HG02840 (cell line): ENCODE data around the gene CENPVL1.
"Not testable (repeated sequence)": the region's sequence is repeated elsewhere in the genome, so short reads cannot be mapped to it uniquely, and the experiment has no call there.

Source experiments
- ATAC-seq: cut with Tn5 transposase; IDR thresholded peaks from one replicate; pipeline ENCODE4 v1.9.1; 2021; ENCODE audit warnings: mild to moderate bottlenecking, moderate library complexity, moderate number of reproducible peaks; ENCODE audit not compliant: unreplicated experiment, low FRiP score

Gene CENPVL1

DNA sequence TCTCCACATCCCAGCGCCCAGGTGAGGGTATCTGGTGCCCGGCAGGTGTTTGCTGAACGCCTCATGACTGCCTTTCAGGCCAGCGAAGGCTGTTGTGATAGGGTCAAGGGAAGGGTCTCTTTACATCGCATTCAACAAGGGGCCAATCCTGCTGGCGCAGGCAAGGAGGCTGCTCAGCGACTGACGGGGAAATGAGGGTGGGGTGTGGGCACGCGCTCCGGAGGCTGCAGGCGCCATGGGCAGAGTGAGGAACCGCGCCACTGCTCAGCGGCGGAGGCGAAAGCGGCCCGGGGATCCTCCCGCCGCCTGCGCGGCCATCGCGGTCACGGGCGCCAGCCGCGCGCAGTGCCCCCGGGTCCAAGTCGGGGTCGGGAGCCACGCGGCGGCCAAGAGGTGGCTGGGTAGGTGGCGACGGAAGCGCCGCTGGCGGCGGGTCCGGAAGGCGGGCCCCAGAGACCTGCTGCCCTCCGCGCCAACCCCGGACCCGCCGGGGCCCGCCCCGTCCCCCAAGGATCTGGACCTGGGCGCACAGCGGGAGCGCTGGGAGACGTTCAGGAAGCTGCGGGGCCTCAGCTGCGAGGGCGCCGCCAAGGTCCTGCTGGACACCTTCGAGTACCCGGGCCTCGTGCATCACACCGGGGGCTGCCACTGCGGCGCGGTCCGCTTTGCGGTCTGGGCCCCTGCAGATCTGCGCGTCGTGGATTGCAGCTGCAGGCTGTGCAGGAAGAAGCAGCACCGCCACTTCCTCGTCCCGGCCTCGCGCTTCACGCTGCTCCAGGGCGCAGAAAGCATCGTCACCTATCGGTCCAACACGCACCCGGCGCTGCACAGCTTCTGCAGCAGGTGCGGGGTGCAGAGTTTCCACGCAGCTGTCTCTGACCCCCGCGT is at the start of gene CENPVL1:
CENPVL1 (plus strand) TSS at position 236 of the 888 bp plus-strand sequence; CDS start at position 236, 0 bp downstream.
- ATAC-seq: not testable (repeated sequence)

DNA sequence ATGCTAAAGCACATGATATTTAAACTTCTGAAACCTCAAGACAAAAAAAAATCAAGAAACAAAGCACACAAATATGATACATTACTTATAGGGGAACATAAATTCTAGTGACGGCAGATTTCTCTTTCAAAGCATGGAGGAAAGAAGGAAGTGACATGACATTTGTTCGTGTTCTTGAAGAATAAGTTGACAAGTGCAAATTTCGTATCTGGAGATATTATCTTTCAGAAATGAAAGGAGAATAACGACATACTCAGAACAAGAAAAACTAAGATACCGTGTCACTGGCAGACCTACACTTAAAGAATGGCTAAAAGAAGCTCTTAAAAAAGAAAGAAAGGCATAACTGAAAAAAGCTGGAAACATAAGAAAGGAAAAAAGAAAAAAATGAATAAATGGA is 44.3 kb upstream of the CENPVL1 start:
- no peak for ATAC-seq

GRCh38 chrX:51679689-51680433 is 30.5 kb upstream of the CENPVL1 start:
- not testable (repeated sequence) for ATAC-seq

GRCh38 chrX:51681808-51682719 is 28.2 kb upstream of the CENPVL1 start:
- not testable (repeated sequence) for ATAC-seq

- ATAC-seq: not testable (repeated sequence)
These were observed 27.6 kb upstream of the CENPVL1 start, which contains the start of gene CENPVL2 for GRCh38 chrX:51682720-51683062. CENPVL2 (minus strand) TSS chrX:51682831; CDS start chrX:51682831, 0 bp downstream.

DNA sequence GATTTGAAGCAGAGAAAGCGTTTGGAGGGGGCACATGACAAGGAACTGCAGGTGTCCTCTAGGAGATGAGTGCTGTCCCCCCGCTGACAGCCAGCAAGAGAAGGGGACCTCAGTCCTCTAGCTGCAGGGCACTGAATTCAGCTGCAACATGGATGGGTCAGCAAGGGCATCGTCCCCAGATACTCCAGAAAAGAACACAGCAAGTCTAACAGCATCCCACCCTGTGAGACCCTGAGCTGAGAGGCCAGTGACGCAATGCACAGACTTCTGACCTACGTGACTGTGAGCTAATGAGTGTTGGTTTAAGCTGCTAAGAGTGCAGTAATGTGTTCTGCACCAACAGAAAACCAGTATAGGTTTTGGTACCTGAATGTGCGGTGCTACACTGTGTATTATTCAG is 16.1 kb upstream of the CENPVL1 start:
- ATAC-seq: no peak

DNA sequence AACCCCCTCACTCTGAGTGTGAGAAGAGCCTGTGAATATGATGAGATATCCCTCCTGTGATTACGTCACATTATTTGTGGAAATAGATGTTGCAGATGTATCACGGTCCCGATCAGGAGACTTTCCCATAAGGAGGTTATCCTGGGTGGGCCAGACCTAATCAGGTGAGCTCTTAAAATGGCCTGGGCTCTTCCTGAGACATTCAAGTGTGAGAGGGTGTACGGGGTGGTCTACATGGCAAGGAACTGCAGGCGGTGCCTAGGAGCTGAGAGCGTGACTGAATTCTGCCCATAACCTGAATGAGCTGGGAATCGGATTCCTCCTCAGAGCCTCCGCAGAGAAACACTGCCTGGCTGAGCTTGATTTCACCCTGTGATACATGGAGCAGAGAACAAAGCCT is 12.9 kb upstream of the CENPVL1 start:
- ATAC-seq: no peak

GRCh38 chrX:51712943-51713647 is 2.8 kb downstream of the CENPVL1 start:
- not testable (repeated sequence) for ATAC-seq

- ATAC-seq: no peak
These were observed 17.9 kb downstream of the CENPVL1 start for GRCh38 chrX:51728202-51728601.

DNA sequence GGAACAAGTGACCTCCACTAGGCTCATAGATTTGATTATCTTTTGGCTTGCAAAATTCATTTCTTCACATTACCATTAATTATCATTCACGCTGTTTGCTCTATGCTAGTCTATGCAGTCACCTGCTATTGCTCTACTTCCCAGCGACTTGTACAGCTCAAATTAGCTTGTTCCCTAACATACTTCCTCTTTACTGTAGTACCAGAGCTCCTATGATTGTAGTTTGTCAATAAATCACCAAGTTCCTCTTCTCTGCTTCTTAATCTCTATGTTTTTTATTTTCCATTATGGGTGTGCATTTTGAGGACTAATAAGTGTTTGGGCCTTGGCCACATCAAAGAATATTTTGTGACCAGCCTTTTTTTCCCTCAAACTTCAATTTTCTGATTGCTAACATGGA is 26.8 kb downstream of the CENPVL1 start:
- ATAC-seq: no peak

DNA sequence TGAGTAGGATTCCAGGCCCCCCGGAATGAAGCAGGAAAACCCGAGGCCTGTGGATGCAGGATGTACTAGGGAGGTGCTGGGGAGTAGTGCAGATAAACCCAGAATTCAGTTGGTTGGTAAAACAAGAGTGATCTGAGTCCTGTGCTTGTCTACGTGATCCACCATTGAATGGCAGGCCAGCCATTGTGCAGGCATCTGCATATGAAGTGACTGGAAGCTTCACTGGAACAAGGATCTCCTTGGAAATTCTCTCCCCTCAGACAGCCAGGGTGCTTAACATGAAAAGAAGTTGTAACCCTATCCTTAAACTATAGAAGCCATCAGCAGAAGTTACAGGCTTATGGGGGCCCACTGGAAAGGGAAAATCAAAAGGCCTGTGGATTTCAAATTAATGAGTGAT is 32.3 kb downstream of the CENPVL1 start:
- no peak for ATAC-seq

DNA sequence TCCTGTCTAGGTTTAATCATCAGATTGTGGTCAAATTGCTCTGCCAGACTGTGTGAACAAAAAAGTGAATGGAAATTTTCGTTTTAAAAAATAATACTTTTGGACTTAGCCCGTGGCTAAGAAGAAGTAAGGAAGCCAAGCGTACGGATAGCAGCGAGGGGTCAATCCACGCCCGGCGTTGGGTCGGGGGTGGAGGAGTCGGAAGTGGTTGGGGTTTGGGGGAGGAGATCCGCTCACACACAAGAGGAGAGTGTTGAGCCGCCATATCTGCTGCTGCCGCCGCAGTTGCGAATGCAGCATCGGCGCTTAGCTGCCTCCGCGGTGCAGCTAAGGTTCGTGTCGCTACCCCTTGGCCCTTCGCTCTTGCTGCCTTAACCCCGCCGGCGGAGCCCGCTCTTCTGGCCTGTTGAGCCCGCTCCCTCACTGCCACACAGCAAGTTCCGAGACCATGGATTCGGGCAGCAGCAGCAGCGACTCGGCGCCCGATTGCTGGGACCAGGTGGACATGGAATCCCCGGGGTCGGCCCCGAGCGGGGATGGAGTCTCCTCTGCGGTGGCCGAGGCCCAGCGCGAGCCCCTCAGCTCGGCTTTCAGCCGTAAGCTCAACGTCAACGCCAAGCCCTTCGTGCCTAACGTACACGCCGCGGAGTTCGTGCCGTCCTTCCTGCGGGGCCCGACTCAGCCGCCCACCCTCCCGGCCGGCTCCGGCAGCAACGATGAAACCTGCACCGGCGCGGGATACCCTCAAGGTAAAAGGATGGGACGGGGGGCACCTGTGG is 33.1 kb downstream of the CENPVL1 start, which contains the start of gene GSPT2:
GSPT2 (plus strand) TSS at position 264 of the 779 bp plus-strand sequence; CDS start at position 449, 185 bp downstream.
- peak; percentile 94 for ATAC-seq

DNA sequence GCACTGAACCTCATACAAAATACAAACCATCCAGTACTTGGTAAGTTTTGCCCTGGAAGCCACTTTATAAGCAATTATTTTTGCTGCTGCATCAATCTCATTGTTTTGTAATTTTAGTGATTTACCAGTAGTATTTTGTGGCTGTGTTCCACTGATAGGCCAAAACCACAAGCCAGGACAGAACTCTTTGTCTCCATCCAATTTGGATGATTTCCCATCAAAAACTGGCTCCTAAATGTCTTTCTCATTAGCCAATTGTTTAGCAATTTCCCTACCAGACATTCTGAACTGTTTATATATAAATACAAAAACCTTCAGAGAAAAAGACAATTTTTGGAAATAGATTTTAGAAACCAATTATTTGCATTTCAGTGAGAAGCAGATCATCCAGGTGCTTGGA is 37.4 kb downstream of the CENPVL1 start:
- ATAC-seq: no peak

- ATAC-seq: no peak
These were observed 48.9 kb downstream of the CENPVL1 start for GRCh38 chrX:51759055-51759839.

DNA sequence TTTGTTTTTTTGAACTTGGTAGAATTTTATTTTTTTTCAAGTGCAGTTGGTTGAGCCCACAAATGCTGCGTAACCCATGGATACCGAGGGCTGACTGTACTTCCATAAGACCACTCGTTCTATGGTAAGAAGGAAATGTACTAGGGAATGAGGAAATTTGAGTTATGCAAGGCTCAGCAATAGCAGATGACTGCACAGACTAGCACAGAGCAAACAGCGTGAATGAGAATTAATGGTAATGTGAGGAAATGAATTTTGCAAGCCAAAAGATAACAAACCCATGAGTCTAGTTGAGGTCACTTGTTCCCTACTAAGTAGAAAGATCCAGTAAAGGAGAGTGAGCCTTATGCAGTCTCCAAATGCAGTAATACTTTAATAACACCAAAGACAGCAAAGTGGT is 50.3 kb downstream of the CENPVL1 start:
- ATAC-seq: no peak
